Ecto neural progenitor cell (in vitro differentiated cells): Measurements from ENCODE around the gene CAT.
"Not testable (repeated sequence)": the region's sequence is repeated elsewhere in the genome, so short reads cannot be mapped to it uniquely, and the experiment has no call there.

ENCODE experiments used
- DNase-seq: peaks from one replicate; pipeline ENCODE4 v3.0.0-alpha.2; 2018; ENCODE audit warnings: low spot score

CAT gene

GRCh38 chr11:34438529-34439507 lies at the start of gene CAT:
Gene CAT, plus strand, starts transcription at chr11:34438934. Its CDS starts 80 bp downstream, at chr11:34439014.
- DNase-seq, result no peak

DNA sequence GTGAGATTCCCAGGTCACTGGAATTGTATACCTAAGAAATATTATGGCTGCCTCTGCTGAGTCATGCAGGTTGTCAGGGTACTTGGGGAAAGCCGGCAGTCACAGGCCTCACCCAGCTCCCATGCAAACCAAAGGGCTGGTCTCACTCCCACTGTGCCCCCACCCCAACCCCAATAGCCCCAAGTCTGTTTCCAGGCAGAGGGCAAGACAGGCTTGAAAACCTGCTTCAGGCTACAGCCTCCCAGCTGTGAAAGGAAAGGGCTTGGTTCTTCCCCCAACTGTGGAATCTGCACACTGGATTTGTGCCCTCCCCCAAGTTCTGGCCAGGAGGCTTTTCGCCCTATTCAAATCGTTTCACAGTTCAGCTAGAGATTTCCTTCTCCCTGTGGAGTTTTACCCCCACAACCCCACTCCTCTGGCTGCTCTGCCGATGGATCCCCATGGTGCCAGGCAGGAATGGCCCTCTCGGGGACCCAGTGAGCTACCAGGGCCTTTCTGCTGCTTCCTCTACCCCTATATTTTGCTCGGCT lies 43.9 kb upstream of the CAT start:
- DNase-seq, result peak; percentile 45

DNA sequence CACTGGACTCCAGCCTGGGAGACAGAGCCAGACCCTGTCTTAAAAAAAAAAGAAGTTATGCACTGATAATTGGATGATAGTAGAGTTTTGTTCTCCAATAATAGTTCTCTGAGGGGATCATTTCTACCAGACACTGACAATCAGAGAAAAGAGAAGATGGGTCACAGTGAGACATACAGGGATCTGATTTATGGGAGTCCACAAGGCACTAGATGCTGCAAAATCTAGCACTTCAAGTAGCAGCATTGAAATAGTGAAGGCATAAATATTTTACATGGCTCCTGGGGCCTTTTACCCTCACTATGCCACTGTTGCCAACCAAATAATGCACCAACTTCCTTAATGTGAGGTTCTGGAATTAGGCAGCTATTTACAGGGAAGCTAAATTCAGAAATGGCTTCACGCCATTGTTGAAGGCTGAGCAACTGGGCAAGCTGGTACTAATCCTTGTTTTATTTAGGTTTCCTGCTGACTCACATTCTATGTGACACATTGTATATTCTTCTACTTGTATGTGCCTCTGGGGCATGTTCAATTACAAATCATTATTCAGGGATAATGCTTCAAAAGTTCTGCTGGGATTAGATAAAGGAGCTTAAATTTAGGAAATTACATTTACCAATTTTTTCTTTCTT lies 42.7 kb upstream of the CAT start:
- DNase-seq, result no peak

GRCh38 chr11:34397120-34397519 lies 41.6 kb upstream of the CAT start:
- no peak for DNase-seq

DNA sequence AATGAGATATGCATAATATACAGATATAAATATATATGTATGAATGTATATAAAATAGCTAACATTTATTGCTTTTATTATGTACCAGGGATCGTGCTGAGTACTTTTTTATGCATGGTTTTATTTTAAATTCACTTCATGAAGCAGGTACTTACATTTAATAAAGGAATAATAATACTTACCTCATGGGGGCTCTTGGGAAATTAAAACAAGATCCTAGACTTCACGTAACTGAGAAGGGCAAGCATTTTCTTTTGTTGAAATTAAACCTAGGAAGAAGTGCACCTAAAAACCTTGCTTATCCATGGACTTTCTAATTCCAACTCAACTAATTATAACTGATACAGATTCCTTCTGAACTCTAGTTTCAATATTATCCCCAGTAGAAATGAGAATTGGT lies 40.9 kb upstream of the CAT start:
- DNase-seq, result no peak

DNA sequence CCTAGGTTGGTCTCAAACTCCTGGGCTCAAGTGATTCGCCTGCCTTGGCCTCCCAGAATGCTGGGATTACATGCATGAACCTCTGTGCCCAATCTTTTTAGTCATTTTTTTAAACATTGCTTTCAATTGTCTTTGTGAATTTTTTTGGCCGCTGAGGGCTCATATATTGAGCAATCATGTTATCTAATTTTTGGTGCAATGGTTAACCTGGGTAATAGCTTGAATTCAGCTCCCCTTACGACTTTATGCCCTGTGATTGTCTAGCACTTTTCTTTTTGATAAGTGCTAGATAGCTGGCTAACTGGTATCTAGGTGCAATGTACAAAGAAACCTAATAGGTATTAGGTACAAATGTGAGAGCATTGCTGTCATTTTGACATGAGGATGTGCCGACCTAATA lies 35.3 kb upstream of the CAT start:
- DNase-seq, result no peak

- no peak for DNase-seq
These were observed 34.5 kb upstream of the CAT start for GRCh38 chr11:34404280-34404679.

- no peak for DNase-seq
These were observed 33.5 kb upstream of the CAT start for GRCh38 chr11:34405079-34405858.

GRCh38 chr11:34406413-34406812 lies 32.3 kb upstream of the CAT start:
- no peak for DNase-seq

DNA sequence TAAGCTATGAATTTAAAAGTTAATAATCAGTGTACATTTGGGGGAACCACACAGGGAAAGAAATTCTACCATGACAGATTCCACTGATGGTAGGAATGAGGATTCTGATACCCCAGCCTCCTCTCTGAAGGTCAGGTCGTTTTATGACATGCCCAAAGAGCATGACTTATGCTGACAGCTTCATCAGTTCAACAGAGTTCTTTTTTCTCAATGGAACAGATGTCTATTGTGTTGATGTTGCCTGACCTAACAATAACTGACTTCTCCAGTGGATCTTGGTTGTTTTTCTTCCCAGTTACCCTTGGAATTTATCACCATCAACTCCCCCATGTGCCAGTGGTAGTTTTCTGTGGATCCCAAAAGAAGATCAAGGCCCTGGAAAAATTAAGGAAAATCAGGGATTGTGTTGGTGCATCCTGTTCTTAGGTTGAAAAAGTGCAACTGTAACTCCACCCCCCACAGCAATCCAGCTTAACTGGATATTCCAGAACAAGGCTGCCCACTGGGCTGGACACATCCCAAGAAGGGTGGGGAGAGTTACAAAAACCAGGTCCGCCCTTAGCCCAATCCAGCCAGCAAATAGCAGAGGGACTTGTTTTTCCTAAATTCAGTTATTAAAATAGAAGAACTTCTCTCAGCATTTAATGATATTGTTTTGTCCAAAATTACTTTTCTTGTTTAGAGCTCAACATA lies 31.5 kb upstream of the CAT start:
- DNase-seq, result no peak

DNA sequence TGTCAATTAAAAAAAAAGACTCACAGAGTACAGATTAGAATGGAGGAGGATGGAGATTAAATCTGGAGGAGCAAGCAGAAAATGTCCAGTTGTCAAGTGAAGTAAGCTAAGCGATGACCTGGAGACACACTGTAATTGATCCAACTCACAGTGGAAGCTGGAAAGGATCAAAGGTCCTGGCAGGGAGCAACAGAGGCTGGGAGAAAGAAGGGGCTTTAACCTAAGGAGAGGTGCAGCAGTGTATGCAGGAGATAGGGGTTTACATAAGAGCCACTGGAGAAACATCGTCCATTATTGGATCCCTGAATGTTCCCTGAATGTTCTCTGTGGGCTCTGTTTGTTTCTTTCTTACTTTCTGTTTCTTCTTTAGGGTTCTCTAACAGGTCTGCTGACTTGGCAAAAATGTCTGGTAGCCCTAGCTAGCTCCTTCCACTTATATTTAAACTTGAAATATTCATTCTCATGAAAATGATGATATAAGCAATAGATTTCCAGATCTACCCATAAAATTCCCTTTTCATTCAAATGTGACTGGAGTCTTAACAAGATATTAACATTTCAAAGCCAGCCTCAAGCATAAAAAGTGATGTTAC lies 30.1 kb upstream of the CAT start:
- DNase-seq, result no peak

DNA sequence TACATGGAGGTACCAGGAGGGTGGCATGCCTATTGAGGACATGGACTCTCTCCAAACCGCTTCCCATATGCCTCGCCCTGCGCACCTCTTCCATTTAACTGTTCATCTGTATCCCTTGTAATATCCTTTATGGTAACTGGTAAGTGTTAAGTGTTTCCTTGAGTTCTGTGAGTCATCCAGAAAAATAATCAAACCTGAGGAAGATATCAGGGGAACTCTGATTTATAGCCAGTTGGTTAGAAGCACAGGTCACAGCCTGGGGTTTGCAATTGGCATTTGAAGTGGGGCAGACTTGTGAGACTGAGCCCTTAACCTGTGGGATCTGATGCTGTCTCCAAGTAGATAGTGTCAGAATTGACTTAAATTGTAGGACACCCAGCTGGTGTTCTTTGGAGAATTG lies 27.6 kb upstream of the CAT start:
- DNase-seq, result no peak

DNA sequence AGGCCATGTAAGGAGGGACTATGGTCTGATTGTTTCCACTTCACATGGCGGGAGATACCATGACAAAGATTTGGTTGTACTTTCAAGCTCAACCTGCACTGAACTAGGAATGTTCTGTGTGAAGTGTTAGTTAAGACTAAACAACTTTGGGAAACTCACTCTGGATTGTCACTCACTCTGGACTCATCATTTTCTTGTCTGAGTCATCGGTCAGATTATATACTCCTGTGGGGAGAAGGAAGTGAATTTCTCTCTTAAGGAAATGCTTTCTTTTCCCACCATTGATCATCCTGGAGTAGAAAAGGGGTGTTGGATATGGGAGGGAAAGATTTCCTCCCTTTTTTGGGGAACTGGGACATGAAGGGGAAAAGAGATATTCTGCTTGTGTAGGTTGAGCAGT lies 26.9 kb upstream of the CAT start:
- DNase-seq, result no peak

GRCh38 chr11:34413263-34413662 lies 25.5 kb upstream of the CAT start:
- DNase-seq, result no peak

GRCh38 chr11:34415538-34415937 lies 23.2 kb upstream of the CAT start:
- DNase-seq, result no peak

GRCh38 chr11:34416088-34416487 lies 22.6 kb upstream of the CAT start:
- no peak for DNase-seq

DNA sequence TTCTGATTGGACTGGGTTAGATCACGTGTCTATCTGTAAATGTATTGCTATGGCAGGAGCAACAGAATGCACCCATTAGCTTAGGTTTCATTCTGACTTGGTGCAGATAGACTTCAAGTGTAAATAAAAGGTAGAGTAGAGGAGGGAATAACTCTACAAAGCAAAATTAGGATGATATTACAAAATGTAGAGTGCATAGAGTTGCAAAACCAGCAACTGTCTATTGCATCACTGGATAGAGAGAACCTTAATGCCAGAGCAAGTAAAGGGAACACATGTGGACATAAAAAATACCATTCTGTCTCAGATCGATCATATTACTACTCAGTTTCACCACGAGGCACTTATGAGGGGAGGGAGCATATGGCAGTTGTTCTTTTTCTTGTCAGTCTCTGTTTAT lies 22.0 kb upstream of the CAT start:
- DNase-seq, result no peak

GRCh38 chr11:34417202-34417601 lies 21.5 kb upstream of the CAT start:
- no peak for DNase-seq

DNA sequence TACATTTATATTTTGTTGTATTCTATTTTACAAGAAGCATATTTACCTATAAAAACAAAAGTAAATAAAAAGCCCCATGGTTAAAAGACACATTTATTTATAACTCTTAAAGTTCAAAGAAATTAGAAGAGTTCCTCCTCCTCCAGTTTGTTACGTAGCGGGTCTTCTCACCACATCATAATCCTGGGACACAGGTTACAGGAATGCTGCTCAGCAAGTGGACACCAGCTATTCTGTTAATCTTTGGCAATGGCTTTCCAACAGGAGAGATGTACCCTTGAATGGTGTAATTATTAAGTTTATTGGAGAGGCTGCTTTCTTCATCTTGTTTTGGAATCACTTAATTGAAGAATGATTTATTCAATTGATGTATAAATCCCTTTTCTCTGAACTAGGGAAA lies 19.6 kb upstream of the CAT start:
- no peak for DNase-seq

DNA sequence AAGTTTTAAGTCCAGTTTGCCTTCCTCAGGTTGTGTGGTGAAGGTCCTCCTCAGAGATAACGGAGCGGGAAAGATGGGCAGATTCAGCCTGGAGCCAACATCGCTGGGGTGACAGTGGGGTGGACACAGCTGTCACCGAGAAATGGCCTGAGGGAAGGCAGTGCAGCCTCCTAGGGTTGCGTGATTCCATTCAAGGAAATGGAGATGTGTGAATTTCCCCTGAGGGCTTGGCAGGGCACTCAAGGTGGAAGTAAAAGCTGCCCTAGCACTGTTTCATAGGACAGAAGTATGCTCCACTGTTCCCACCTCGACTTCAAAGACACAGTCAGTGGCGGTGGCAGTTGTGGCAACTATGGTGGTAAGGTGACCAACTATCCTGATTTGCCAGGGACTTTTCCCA lies 15.4 kb upstream of the CAT start:
- no peak for DNase-seq

- DNase-seq, result not testable (repeated sequence)
These were observed 13.9 kb upstream of the CAT start for GRCh38 chr11:34424826-34425225.
